DND-41 (cell line): Measurements from ENCODE around the gene MYG1.

Experiments
- CTCF ChIP-seq: IDR thresholded peaks from 2 replicates; pipeline ENCODE4 v1.5.1; 2012; ENCODE audit warnings: borderline replicate concordance, low read length, moderate library complexity, mild to moderate bottlenecking; ENCODE audit not compliant: poor library complexity, severe bottlenecking; ENCODE audit errors: extremely low read depth
- EZH2 ChIP-seq: IDR thresholded peaks from 3 replicates; pipeline ENCODE4 v1.6.1; 2012; ENCODE audit warnings: borderline replicate concordance, low read depth, mild to moderate bottlenecking, moderate library complexity, low read length, inconsistent platforms; ENCODE audit not compliant: severe bottlenecking

- TF ChIP-seq EZH2 = no peak
- no peak for TF ChIP-seq CTCF
Measured at GRCh38 chr12:53308276-53308675, 8.8 kb downstream of the MYG1 start.
